DOHH2 (cell line): Measurements from ENCODE around the gene GLB1L.

Experiments
- H3F3A ChIP-seq: fragments of 200-600 bp; sonication (generic), shearing (Covaris generic); 2 replicates; pipeline ENCODE4 v1.6.0; 2016; ENCODE audit warnings: antibody characterized with exemption, mild to moderate bottlenecking; ENCODE audit not compliant: control insufficient read depth, insufficient read depth
- H3K27ac ChIP-seq: fragments of 200-600 bp; sonication (generic); 2 replicates; pipeline ENCODE4 v1.5.1; 2014; ENCODE audit warnings: low read depth, mild to moderate bottlenecking, low read length, moderate library complexity
- H3K27me3 ChIP-seq: fragments of 200-600 bp; sonication (generic); 2 replicates; pipeline ENCODE4 v1.6.1; 2014; ENCODE audit warnings: mild to moderate bottlenecking, low read length, mixed read lengths; ENCODE audit not compliant: control insufficient read depth
- H3K36me3 ChIP-seq: fragments of 200-600 bp; sonication (generic); 2 replicates; pipeline ENCODE4 v1.6.1; 2014; ENCODE audit warnings: mild to moderate bottlenecking, low read length, moderate library complexity, mixed read lengths; ENCODE audit not compliant: control insufficient read depth
- H3K4me1 ChIP-seq: fragments of 200-600 bp; sonication (generic); 2 replicates; pipeline ENCODE4 v1.6.1; 2014; ENCODE audit warnings: mild to moderate bottlenecking, low read length, mixed read lengths; ENCODE audit not compliant: control insufficient read depth
- H3K4me2 ChIP-seq: fragments of 200-600 bp; sonication (generic); 2 replicates; pipeline ENCODE4 v1.6.0; 2014; ENCODE audit warnings: mild to moderate bottlenecking, low read length, moderate library complexity
- H3K4me3 ChIP-seq: fragments of 200-600 bp; sonication (generic); 2 replicates; pipeline ENCODE4 v1.5.1; 2014; ENCODE audit warnings: mild to moderate bottlenecking, low read length, mixed read lengths
- H3K79me2 ChIP-seq: fragments of 200-600 bp; sonication (generic); 2 replicates; pipeline ENCODE4 v1.6.1; 2014; ENCODE audit warnings: mild to moderate bottlenecking, low read length, mixed read lengths; ENCODE audit not compliant: control insufficient read depth
- H3K9me2 ChIP-seq: fragments of 200-600 bp; sonication (generic); replicated peaks from 2 replicates; pipeline ENCODE4 v1.6.1; 2014; ENCODE audit warnings: mild to moderate bottlenecking, low read length, mixed read lengths; ENCODE audit not compliant: control insufficient read depth
- H3K9me3 ChIP-seq: fragments of 200-600 bp; sonication (generic); 2 replicates; pipeline ENCODE4 v1.6.1; 2014; ENCODE audit warnings: antibody characterized with exemption, low read length, mixed read lengths; ENCODE audit not compliant: control insufficient read depth, insufficient read depth
- H4K20me1 ChIP-seq: fragments of 200-600 bp; sonication (generic); 2 replicates; pipeline ENCODE4 v1.6.0; 2014; ENCODE audit warnings: low read depth, mild to moderate bottlenecking, antibody characterized with exemption, low read length, moderate library complexity; ENCODE audit not compliant: control insufficient read depth, insufficient read depth
- CTCF ChIP-seq: fragments of 200-600 bp; sonication (generic); IDR thresholded peaks from one replicate; pipeline ENCODE4 v1.5.1; 2014; ENCODE audit warnings: antibody characterized with exemption, mild to moderate bottlenecking, low read depth, low read length; ENCODE audit not compliant: poor library complexity, severe bottlenecking
- EZH2phosphoT487 ChIP-seq: fragments of 200-600 bp; sonication (generic); IDR thresholded peaks from 2 replicates; pipeline ENCODE4 v1.6.1; 2017; ENCODE audit warnings: borderline replicate concordance, mild to moderate bottlenecking, antibody characterized with exemption, low read length, moderate library complexity, mixed read lengths

The GLB1L gene

GRCh38 chr2:219243291-219243761 is 1.9 kb downstream of the GLB1L start:
- no peak overlapping the region for H3K27ac ChIP-seq
- H3K4me3 ChIP-seq = no peak overlapping the region
- H3K4me1 ChIP-seq = peaks cover 34% of the 10 kb centered on the region
- no peak overlapping the region for H3K4me2 ChIP-seq
- no peaks in the 10 kb centered on the region for H4K20me1 ChIP-seq
- H3K36me3 ChIP-seq = peaks cover 29% of the 10 kb centered on the region
- no peaks in the 10 kb centered on the region for H3K9me3 ChIP-seq
- H3K9me2 ChIP-seq = no peaks in the 10 kb centered on the region
- no peak for TF ChIP-seq CTCF
- TF ChIP-seq EZH2phosphoT487 = no peak
- H3F3A ChIP-seq = peaks cover 5% of the 10 kb centered on the region
- H3K27me3 ChIP-seq = no peaks in the 10 kb centered on the region
- peaks cover 31% of the 10 kb centered on the region for H3K79me2 ChIP-seq

GRCh38 chr2:219234331-219234730 is 10.9 kb downstream of the GLB1L start:
- H3K9me3 ChIP-seq = no peaks in the 10 kb centered on the region
- peaks cover 88% of the 10 kb centered on the region for H3K36me3 ChIP-seq
- no peak for TF ChIP-seq EZH2phosphoT487
- no peaks in the 10 kb centered on the region for H3K27me3 ChIP-seq
- no peak overlapping the region for H3K4me3 ChIP-seq
- H3K79me2 ChIP-seq = peaks cover 31% of the 10 kb centered on the region
- H3K27ac ChIP-seq = no peak overlapping the region
- H3F3A ChIP-seq = peaks cover 4% of the 10 kb centered on the region
- H3K4me1 ChIP-seq = peaks cover 19% of the 10 kb centered on the region
- H4K20me1 ChIP-seq = no peaks in the 10 kb centered on the region
- no peak overlapping the region for H3K4me2 ChIP-seq
- H3K9me2 ChIP-seq = no peaks in the 10 kb centered on the region

GRCh38 chr2:219230059-219230540 is 15.1 kb downstream of the GLB1L start:
- H3K9me2 ChIP-seq = no peaks in the 10 kb centered on the region
- no peaks in the 10 kb centered on the region for H3K27me3 ChIP-seq
- peak overlapping the region; percentile 88 for H3K4me3 ChIP-seq
- H3K4me2 ChIP-seq = peak overlapping the region; percentile 81
- H3K79me2 ChIP-seq = peaks cover 53% of the 10 kb centered on the region
- H4K20me1 ChIP-seq = no peaks in the 10 kb centered on the region
- H3F3A ChIP-seq = no peaks in the 10 kb centered on the region; the same call in 1 of the 2 replicates
- H3K4me1 ChIP-seq = peaks cover 31% of the 10 kb centered on the region
- peak overlapping the region; percentile 72 for H3K27ac ChIP-seq
- H3K9me3 ChIP-seq = no peaks in the 10 kb centered on the region
- TF ChIP-seq CTCF = no peak
- TF ChIP-seq EZH2phosphoT487 = no peak
- H3K36me3 ChIP-seq = peaks cover 74% of the 10 kb centered on the region

- Histone ChIP-seq H3K27me3 (no peaks in the 10 kb centered on the region), H3K9me3 (no peaks in the 10 kb centered on the region), H3K4me3 (peak within 1 kb of the TSS; percentile 88), H3K4me2 (peak within 1 kb of the TSS; percentile 84), H3K27ac (peak within 1 kb of the TSS; percentile 72), H3K36me3 (peaks cover 74% of the 10 kb centered on the region), H3K79me2 (peaks cover 53% of the 10 kb centered on the region), H3K9me2 (no peaks in the 10 kb centered on the region), H4K20me1 (no peaks in the 10 kb centered on the region), H3K4me1 (peaks cover 31% of the 10 kb centered on the region), H3F3A (no peaks in the 10 kb centered on the region; the same call in 1 of the 2 replicates)
- TF ChIP-seq EZH2phosphoT487 = no peak
- no peak for TF ChIP-seq CTCF
These were observed 15.8 kb downstream of the GLB1L start, which contains the start of the genes ANKZF1 and ATG9A for GRCh38 chr2:219229305-219230058. TSS of gene ANKZF1 (plus strand) at chr2:219229806. CDS start at chr2:219230258, 452 bp downstream. TSS of gene ATG9A (minus strand) at chr2:219229636. CDS start at chr2:219228024, 1,612 bp downstream.
